Measurements from ENCODE around the gene RIC8A. TPM values are rescaled to one million over a fixed set of nuclear protein-coding genes. Genes with fewer than 3 reads are reported as not detected.

The RIC8A gene
- total RNA-seq, 2 experiments from 2014 or later = 97.6 to 125 TPM

DNA sequence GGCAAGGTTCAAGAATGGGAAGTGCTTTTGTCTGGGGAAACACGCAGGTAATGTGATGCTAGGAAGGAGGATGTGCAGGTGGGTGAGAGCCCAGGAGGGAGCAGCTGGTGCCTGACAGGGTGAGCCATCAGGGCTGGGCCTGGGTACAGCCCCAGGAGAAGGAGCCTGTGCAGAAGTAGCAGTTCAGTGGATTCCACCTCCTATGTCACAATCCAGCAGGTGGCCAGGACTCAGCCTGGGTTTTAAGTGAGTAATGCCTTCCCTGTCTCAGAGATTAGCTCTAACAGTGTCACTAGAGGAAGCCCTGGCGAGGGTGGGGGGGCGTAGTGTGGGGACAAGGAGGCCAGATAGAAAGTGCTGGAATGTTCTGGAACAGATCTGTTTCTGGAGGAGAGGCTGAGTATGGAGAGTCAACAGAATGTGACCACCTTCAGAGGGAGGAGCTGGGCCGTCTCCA lies 8.1 kb downstream of the RIC8A start:
- Histone ChIP-seq H4K20me1 (ENCODE audit: insufficient read depth, low read length) (no peaks in the 10 kb centered on the region), H3K27ac (ENCODE audit: low read depth, low read length, poor library complexity, severe bottlenecking) (no peak overlapping the region), H3K4me2 (ENCODE audit: low read length) (no peak overlapping the region), H3K36me3 (ENCODE audit: insufficient read depth, low read length) (peaks cover 59% of the 10 kb centered on the region), H3K79me2 (ENCODE audit: insufficient read depth, low read depth, low read length) (no peaks in the 10 kb centered on the region; the same call in 1 of the 2 replicates), H3K9me2 (ENCODE audit: insufficient read depth, low read length) (no peaks in the 10 kb centered on the region), H3K9me3 (ENCODE audit: low read length) (no peaks in the 10 kb centered on the region), H2AFZ (ENCODE audit: low read length) (no peak overlapping the region), H3K4me1 (ENCODE audit: insufficient read depth, low read length, poor library complexity, severe bottlenecking) (peaks cover 1% of the 10 kb centered on the region), H3K4me3 (ENCODE audit: low read depth, low read length, poor library complexity, severe bottlenecking) (no peak overlapping the region)
- intact Hi-C loops (cut with micrococcal nuclease; ENCODE audit: unreplicated experiment) = no loop called here
- BruUV-seq (replicated peaks) = no TSS peak
- DNase-seq (ENCODE audit: low spot score) = no peak
- TF ChIP-seq, protein P1, sequence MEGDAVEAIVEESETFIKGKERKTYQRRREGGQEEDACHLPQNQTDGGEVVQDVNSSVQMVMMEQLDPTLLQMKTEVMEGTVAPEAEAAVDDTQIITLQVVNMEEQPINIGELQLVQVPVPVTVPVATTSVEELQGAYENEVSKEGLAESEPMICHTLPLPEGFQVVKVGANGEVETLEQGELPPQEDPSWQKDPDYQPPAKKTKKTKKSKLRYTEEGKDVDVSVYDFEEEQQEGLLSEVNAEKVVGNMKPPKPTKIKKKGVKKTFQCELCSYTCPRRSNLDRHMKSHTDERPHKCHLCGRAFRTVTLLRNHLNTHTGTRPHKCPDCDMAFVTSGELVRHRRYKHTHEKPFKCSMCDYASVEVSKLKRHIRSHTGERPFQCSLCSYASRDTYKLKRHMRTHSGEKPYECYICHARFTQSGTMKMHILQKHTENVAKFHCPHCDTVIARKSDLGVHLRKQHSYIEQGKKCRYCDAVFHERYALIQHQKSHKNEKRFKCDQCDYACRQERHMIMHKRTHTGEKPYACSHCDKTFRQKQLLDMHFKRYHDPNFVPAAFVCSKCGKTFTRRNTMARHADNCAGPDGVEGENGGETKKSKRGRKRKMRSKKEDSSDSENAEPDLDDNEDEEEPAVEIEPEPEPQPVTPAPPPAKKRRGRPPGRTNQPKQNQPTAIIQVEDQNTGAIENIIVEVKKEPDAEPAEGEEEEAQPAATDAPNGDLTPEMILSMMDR (conservative IDR thresholded peaks at IDR 0.05; ENCODE audit: low read length) = no peak
- TF ChIP-seq EZH2phosphoT487 (IDR thresholded peaks at IDR 0.05; ENCODE audit: borderline replicate concordance, low read depth, low read length) = no peak
- POLR2A ChIA-PET = interaction anchor here (1.3 kb wide), 1 partner anchor 9 kb away, joined by 6 read pairs; the partner anchor contains the start of genes BET1L and RIC8A
- CTCF ChIA-PET (ENCODE audit: unreplicated experiment) = no interaction called here

DNA sequence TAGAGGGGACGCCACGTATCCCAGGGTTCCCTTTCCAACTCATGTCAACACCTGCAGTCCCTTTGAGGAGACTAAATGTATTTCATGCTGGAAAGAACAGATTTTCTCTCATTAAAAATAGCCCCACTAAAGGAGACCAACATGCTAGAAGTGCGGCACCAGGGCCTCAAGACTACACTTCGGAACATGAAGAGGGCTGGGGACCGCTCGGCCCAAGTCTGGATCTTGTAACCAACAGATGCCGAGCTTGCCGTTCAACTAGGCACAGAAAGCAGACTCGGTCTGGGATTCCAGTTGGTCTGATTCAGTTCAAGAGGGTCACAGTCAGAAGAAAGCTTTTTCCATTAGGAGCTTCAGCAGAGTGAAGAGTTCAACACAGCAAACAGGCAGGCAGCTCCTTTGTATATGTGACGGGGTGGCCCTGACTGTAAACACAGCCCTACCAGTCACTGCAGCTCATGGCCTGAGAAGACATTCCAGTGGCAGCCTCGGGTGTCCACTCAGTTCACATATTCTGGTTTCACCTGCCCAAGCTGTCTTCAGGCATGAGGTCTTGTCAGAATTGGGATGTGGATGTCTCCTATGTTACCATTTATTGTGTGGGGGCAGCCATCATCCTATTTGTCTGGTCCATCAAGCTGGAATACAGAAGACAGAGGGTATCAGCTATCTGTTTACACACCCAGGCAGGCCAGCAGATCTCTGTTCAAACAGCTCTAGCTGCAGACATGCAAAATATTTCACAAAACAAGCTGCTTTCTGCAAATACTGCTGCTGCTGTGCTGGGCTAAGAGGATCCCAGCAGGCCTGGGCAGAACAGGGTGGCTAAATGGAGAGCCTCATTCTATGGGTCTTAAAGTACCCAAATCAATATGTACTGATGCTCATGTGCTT lies 8.8 kb downstream of the RIC8A start:
- TF ChIP-seq EZH2phosphoT487 (IDR thresholded peaks at IDR 0.05; ENCODE audit: borderline replicate concordance, low read depth, low read length) = no peak
- TF ChIP-seq, protein P1 (conservative IDR thresholded peaks at IDR 0.05; ENCODE audit: low read length) = no peak
- Histone ChIP-seq H3K9me2 (ENCODE audit: insufficient read depth, low read length) (no peaks in the 10 kb centered on the region), H3K4me2 (ENCODE audit: low read length) (no peak overlapping the region), H3K79me2 (ENCODE audit: insufficient read depth, low read depth, low read length) (no peaks in the 10 kb centered on the region), H3K4me1 (ENCODE audit: insufficient read depth, low read length, poor library complexity, severe bottlenecking) (no peaks in the 10 kb centered on the region), H3K4me3 (ENCODE audit: low read depth, low read length, poor library complexity, severe bottlenecking) (no peak overlapping the region), H3K9me3 (ENCODE audit: low read length) (no peaks in the 10 kb centered on the region), H3K27ac (ENCODE audit: low read depth, low read length, poor library complexity, severe bottlenecking) (no peak overlapping the region), H3K36me3 (ENCODE audit: insufficient read depth, low read length) (peaks cover 52% of the 10 kb centered on the region), H2AFZ (ENCODE audit: low read length) (no peak overlapping the region), H4K20me1 (ENCODE audit: insufficient read depth, low read length) (no peaks in the 10 kb centered on the region)
- no TSS peak for BruUV-seq (replicated peaks)
- no peak for DNase-seq (ENCODE audit: low spot score)
- ChIA-PET POLR2A (interaction anchor here (1.3 to 1.6 kb wide), 2 partner anchors 9 to 19 kb away, joined by 5 to 6 read pairs; partner anchors contain the start of genes BET1L and RIC8A), CTCF (ENCODE audit: unreplicated experiment) (no interaction called here)
- intact Hi-C loops (cut with micrococcal nuclease; ENCODE audit: unreplicated experiment) = no loop called here

DNA sequence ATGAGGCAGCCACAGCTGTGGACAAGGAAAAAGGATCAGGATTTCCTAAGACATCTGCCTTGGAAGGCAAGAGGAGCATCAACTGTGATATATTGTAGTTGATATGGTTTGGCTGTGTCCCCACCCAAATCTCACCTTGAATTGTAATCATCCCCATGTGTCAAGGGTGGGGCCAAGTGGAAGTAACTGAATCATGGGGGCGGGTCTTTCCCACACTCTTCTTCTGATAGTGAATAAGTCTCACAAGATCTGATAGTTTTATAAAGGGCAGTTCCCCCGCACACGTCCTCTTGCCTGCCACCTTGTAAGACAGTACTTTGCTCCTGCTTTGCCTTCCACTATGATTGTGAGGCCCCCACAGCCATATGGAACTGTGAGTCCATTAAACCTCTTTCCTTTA lies 10.2 kb downstream of the RIC8A start:
- intact Hi-C loops (cut with micrococcal nuclease; ENCODE audit: unreplicated experiment) = no loop called here
- CTCF ChIA-PET (ENCODE audit: unreplicated experiment) = no interaction called here
- BruUV-seq (replicated peaks) = no TSS peak

More for the DNA sequence above, 10.2 kb downstream of the RIC8A start:
- peaks cover 38% of the 10 kb centered on the region for H3K36me3 ChIP-seq (ENCODE audit: insufficient read depth, low read length)
- TF ChIP-seq, protein P1 (conservative IDR thresholded peaks at IDR 0.05; ENCODE audit: low read length) = no peak
- no peak for TF ChIP-seq EZH2phosphoT487 (IDR thresholded peaks at IDR 0.05; ENCODE audit: borderline replicate concordance, low read depth, low read length)
- H3K4me3 ChIP-seq (ENCODE audit: low read depth, low read length, poor library complexity, severe bottlenecking) = no peak overlapping the region
- H3K9me2 ChIP-seq (ENCODE audit: insufficient read depth, low read length) = no peaks in the 10 kb centered on the region
- no peak overlapping the region for H3K27ac ChIP-seq (ENCODE audit: low read depth, low read length, poor library complexity, severe bottlenecking)
- POLR2A ChIA-PET = interaction anchor here (1.6 kb wide), 1 partner anchor 17 kb away, joined by 5 read pairs; no protein-coding TSS in a partner anchor
- no peaks in the 10 kb centered on the region for H4K20me1 ChIP-seq (ENCODE audit: insufficient read depth, low read length)
- H3K79me2 ChIP-seq (ENCODE audit: insufficient read depth, low read depth, low read length) = no peaks in the 10 kb centered on the region
- H3K4me1 ChIP-seq (ENCODE audit: insufficient read depth, low read length, poor library complexity, severe bottlenecking) = no peaks in the 10 kb centered on the region
- no peaks in the 10 kb centered on the region for H3K9me3 ChIP-seq (ENCODE audit: low read length)
- DNase-seq (ENCODE audit: low spot score) = no peak
- no peak overlapping the region for H2AFZ ChIP-seq (ENCODE audit: low read length)
- H3K4me2 ChIP-seq (ENCODE audit: low read length) = no peak overlapping the region

Data from OCI-LY7 (cell line).